GM13976 (cell line): ENCODE data around the gene CC2D2B.
A peak's percentile ranks its signal among the peaks of the same experiment; 100 is the strongest.
"Not testable (repeated sequence)": the region's sequence is repeated elsewhere in the genome, so short reads cannot be mapped to it uniquely, and the experiment has no call there.

ENCODE experiments used
- DNase-seq: peaks from one replicate; pipeline ENCODE4 v3.0.0; 2012; ENCODE audit warnings: low spot score
- CTCF ChIP-seq: IDR thresholded peaks from 2 replicates; pipeline ENCODE4 v1.5.1; 2012; ENCODE audit warnings: borderline replicate concordance, mild to moderate bottlenecking; ENCODE audit not compliant: insufficient read depth; ENCODE audit errors: extremely low read depth, missing control alignments, control extremely low read depth
- in situ Hi-C: fragments of 300-500 bp; cut with MboI; formaldehyde crosslinking; loops from one replicate; pipeline ENCODE4 v1.12.0; 2022; ENCODE audit warnings: low sequenced_read_pairs, mixed read lengths, inconsistent platforms; ENCODE audit not compliant: unreplicated experiment

Gene CC2D2B

GRCh38 chr10:96043033-96043892, 135.5 kb downstream of the CC2D2B start, which contains the start of gene CCNJ:
CCNJ (plus strand) TSS chr10:96043583; CDS start chr10:96044394, 811 bp downstream.
- in situ Hi-C loops: no loop called here
- DNase-seq: peak; percentile 98

DNA sequence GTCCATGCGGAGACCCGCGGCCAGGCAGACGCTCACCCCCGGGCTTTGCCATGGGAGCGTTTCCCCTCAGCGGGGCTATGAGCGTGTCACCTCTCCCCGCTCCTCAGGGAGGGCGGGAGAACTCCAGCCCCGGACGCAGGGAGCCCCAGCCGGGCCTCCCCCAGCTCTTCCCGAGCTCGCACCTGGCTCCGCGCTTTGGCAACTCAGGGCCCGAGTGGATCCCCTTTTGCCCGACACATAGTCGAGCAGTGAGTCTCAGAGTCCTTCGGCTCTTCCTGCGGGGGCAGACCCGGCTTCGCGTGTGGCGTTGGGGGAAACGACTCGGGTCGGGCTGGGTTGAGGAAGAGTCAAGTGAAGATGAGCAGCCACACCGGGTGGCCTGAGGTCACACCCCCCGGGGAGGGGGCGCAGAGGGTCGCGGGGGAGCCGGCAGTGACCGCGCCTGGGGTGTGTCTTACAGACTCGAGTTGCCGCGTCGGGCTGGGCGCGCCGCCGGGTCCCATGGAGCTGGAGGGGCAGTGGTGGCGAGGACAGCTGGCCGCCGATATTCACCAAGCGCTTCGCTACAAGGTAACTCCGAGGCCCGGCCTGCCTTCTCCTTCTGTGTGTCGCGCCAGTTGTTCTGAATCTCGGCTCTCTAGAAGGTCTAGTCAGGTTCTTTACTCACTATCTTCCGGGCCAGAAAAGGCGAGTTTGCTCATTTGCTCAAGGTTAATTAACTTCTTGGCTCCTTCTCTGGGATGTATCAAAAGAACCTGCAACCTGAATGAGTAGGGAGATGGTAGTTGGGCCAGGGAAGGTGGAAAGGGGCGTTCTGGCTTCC, 136.3 kb downstream of the CC2D2B start:
- in situ Hi-C loops: no loop called here
- peak; percentile 76 for DNase-seq
- TF ChIP-seq CTCF: no peak

More at GRCh38 chr10:96043033-96043892, 135.5 kb downstream of the CC2D2B start, which contains the start of gene CCNJ:
- TF ChIP-seq CTCF: no peak

DNA sequence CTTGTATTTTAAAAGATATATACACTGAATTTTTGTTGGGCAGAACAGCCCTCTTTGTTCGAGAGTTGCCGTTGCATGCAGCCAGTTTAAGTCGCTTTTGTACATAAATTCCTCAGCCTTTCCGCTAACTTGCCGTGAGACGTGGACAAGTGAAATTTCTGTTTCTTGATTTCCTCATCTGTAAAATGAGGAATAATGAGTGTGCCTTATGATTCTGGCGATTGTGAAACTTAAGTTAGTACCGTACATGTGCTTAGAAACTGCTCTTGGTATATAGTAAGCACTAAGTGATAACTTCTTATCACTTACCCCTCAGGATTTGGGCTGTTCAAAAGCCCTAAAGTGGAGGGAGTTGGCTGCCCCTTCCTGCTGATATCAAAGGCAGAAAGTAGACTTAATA, 137.0 kb downstream of the CC2D2B start:
- in situ Hi-C loops: no loop called here
- TF ChIP-seq CTCF: no peak
- no peak for DNase-seq

GRCh38 chr10:96046546-96046945, 138.8 kb downstream of the CC2D2B start:
- TF ChIP-seq CTCF: no peak
- in situ Hi-C loops: no loop called here
- DNase-seq: no peak

- DNase-seq: no peak
- in situ Hi-C loops: no loop called here
- peak; percentile 7 for TF ChIP-seq CTCF
Measured at GRCh38 chr10:96047004-96047649, 139.4 kb downstream of the CC2D2B start.

DNA sequence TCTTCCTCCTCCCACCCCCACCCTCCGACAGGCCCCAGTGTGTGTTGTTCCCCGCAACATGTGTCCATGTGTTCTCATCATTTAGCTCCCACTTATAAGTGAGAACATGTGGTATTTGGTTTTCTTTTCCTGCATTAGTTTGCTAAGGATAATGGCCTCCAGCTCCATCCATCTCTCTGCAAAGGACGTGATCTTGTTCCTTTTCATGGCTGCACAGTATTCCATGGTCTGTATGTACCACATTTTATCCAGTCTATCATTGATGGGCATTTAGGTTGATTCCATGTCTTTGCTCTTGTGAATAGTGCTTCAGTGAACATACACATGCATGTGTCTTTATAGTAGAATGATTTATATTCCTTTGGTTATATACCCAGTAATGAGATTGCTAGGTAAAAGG, 140.2 kb downstream of the CC2D2B start:
- DNase-seq, in situ Hi-C loops: not testable (repeated sequence)
